Measurements from ENCODE around the gene IL4.

DNA sequence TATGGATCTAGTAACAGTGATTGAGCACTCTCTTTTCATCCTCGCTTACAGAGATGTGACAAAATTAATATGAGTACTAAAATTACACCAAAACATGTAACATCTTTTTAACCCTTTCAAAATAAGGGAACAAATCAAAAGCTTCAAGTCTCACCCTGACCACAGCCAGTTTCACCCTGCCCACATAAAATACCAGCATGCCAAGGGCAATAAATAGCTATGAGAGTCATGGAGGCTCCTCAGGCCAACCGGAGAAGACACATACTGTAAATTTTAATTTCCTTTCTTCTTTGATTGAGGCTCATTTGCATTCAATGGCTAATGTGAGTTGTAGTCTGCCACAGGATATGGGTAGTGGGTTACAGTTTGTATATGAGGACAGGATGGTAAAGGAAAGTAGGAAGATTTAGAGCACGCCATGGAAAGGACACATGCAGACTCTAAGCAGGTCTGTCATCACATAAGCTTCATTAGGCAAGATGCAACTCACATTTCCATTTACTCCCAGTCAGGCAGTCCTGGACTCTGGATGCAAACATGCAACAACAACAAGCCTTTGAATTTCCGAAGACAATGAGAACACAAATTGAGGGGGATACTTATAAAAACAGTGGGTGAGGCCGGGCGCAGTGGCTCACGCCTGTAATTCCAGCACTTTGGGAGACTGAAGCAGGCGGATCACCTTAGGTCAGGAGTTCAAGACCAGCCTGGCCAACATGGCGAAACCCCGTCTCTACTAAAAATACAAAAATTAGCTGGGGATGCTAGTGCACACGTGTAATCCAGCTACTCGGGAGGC lies 11.3 kb downstream of the IL4 start:
- TF ChIP-seq, protein P1, sequence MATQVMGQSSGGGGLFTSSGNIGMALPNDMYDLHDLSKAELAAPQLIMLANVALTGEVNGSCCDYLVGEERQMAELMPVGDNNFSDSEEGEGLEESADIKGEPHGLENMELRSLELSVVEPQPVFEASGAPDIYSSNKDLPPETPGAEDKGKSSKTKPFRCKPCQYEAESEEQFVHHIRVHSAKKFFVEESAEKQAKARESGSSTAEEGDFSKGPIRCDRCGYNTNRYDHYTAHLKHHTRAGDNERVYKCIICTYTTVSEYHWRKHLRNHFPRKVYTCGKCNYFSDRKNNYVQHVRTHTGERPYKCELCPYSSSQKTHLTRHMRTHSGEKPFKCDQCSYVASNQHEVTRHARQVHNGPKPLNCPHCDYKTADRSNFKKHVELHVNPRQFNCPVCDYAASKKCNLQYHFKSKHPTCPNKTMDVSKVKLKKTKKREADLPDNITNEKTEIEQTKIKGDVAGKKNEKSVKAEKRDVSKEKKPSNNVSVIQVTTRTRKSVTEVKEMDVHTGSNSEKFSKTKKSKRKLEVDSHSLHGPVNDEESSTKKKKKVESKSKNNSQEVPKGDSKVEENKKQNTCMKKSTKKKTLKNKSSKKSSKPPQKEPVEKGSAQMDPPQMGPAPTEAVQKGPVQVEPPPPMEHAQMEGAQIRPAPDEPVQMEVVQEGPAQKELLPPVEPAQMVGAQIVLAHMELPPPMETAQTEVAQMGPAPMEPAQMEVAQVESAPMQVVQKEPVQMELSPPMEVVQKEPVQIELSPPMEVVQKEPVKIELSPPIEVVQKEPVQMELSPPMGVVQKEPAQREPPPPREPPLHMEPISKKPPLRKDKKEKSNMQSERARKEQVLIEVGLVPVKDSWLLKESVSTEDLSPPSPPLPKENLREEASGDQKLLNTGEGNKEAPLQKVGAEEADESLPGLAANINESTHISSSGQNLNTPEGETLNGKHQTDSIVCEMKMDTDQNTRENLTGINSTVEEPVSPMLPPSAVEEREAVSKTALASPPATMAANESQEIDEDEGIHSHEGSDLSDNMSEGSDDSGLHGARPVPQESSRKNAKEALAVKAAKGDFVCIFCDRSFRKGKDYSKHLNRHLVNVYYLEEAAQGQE (IDR thresholded peaks at IDR 0.05; ENCODE audit: borderline replicate concordance), result no peak
- TF ChIP-seq, protein P1 (CRISPR knock-in tag; IDR thresholded peaks at IDR 0.05; ENCODE audit: low read depth), result no peak
- TF ChIP-seq, protein P2, sequence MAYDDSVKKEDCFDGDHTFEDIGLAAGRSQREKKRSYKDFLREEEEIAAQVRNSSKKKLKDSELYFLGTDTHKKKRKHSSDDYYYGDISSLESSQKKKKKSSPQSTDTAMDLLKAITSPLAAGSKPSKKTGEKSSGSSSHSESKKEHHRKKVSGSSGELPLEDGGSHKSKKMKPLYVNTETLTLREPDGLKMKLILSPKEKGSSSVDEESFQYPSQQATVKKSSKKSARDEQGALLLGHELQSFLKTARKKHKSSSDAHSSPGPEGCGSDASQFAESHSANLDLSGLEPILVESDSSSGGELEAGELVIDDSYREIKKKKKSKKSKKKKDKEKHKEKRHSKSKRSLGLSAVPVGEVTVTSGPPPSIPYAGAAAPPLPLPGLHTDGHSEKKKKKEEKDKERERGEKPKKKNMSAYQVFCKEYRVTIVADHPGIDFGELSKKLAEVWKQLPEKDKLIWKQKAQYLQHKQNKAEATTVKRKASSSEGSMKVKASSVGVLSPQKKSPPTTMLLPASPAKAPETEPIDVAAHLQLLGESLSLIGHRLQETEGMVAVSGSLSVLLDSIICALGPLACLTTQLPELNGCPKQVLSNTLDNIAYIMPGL (CRISPR knock-in tag; IDR thresholded peaks at IDR 0.05), result no peak
- TF ChIP-seq ZNF143 (CRISPR knock-in tag; IDR thresholded peaks at IDR 0.05) (no peak), CHD2 (IDR thresholded peaks at IDR 0.05; ENCODE audit: low read depth, low read length) (no peak), NFE2L1 (tag; IDR thresholded peaks at IDR 0.05; ENCODE audit: borderline replicate concordance, low read depth) (no peak), POLR2AphosphoS5 (IDR thresholded peaks at IDR 0.05; ENCODE audit: control insufficient read depth, insufficient read depth, low read depth, low read length) (no peak), KLF6 (CRISPR knock-in tag; IDR thresholded peaks at IDR 0.05; ENCODE audit: borderline replicate concordance) (no peak), FOS (IDR thresholded peaks at IDR 0.05; ENCODE audit: extremely low read depth, insufficient read length) (no peak), THRAP3 (IDR thresholded peaks at IDR 0.05; ENCODE audit: borderline replicate concordance) (no peak), RFX5 (IDR thresholded peaks at IDR 0.05; ENCODE audit: low read depth, low read length) (no peak), MAFF (IDR thresholded peaks at IDR 0.05; ENCODE audit: low read length) (no peak), RB1 (IDR thresholded peaks at IDR 0.05; ENCODE audit: low read depth) (no peak)
- TF ChIP-seq, protein P3, sequence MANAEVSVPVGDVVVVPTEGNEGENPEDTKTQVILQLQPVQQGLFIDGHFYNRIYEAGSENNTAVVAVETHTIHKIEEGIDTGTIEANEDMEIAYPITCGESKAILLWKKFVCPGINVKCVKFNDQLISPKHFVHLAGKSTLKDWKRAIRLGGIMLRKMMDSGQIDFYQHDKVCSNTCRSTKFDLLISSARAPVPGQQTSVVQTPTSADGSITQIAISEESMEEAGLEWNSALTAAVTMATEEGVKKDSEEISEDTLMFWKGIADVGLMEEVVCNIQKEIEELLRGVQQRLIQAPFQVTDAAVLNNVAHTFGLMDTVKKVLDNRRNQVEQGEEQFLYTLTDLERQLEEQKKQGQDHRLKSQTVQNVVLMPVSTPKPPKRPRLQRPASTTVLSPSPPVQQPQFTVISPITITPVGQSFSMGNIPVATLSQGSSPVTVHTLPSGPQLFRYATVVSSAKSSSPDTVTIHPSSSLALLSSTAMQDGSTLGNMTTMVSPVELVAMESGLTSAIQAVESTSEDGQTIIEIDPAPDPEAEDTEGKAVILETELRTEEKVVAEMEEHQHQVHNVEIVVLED (CRISPR knock-in tag; IDR thresholded peaks at IDR 0.05), result no peak
- TF ChIP-seq, protein P4, sequence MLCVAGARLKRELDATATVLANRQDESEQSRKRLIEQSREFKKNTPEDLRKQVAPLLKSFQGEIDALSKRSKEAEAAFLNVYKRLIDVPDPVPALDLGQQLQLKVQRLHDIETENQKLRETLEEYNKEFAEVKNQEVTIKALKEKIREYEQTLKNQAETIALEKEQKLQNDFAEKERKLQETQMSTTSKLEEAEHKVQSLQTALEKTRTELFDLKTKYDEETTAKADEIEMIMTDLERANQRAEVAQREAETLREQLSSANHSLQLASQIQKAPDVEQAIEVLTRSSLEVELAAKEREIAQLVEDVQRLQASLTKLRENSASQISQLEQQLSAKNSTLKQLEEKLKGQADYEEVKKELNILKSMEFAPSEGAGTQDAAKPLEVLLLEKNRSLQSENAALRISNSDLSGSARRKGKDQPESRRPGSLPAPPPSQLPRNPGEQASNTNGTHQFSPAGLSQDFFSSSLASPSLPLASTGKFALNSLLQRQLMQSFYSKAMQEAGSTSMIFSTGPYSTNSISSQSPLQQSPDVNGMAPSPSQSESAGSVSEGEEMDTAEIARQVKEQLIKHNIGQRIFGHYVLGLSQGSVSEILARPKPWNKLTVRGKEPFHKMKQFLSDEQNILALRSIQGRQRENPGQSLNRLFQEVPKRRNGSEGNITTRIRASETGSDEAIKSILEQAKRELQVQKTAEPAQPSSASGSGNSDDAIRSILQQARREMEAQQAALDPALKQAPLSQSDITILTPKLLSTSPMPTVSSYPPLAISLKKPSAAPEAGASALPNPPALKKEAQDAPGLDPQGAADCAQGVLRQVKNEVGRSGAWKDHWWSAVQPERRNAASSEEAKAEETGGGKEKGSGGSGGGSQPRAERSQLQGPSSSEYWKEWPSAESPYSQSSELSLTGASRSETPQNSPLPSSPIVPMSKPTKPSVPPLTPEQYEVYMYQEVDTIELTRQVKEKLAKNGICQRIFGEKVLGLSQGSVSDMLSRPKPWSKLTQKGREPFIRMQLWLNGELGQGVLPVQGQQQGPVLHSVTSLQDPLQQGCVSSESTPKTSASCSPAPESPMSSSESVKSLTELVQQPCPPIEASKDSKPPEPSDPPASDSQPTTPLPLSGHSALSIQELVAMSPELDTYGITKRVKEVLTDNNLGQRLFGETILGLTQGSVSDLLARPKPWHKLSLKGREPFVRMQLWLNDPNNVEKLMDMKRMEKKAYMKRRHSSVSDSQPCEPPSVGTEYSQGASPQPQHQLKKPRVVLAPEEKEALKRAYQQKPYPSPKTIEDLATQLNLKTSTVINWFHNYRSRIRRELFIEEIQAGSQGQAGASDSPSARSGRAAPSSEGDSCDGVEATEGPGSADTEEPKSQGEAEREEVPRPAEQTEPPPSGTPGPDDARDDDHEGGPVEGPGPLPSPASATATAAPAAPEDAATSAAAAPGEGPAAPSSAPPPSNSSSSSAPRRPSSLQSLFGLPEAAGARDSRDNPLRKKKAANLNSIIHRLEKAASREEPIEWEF (CRISPR knock-in tag; IDR thresholded peaks at IDR 0.05), result no peak

All from K562 (cell line).